Tracheal epithelial cell (primary cell): ENCODE data around the gene LSM6. TPM values are rescaled to one million over a fixed set of nuclear protein-coding genes. Genes with fewer than 3 reads are reported as not detected.

Experiments used
- total RNA-seq: library from RNA; depleted of rRNA; stranded (reverse); fragments of >200 nt; gene quantifications from 2 replicates; pipeline ENCODE4 v1.2.1, GENCODE V29; 2014

LSM6 gene
- total RNA-seq: 16.1 and 34.1 TPM in 2 replicates

GRCh38 chr4:146175541-146176453 lies at the start of gene LSM6:
Gene LSM6, plus strand, starts transcription at chr4:146175718. Its CDS starts 7,204 bp downstream, at chr4:146182922.

GRCh38 chr4:146214238-146214637 lies 38.7 kb downstream of the LSM6 start, which contains the start of gene REELD1:
Gene REELD1, plus strand, starts transcription at chr4:146214538. Its CDS starts 2,415 bp downstream, at chr4:146216953.

Other genes starting within 250 kb of the LSM6 start
- 2.8 and 8.2 TPM in 2 replicates for gene ZNF827, start 236.9 kb upstream of the LSM6 start, total RNA-seq
- not detected in 2 replicates for gene REELD1, start 38.8 kb downstream of the LSM6 start, total RNA-seq